Stimulated activated CD8-positive, alpha-beta memory T cell treated with anti-CD3 and anti-CD28 coated beads, Interleukin-4, amount 100 ng/mL, for 24 hours (primary cell): ENCODE results near the gene ENO1.

ENCODE experiments used
- DNase-seq: peaks from one replicate; pipeline ENCODE4 v3.0.0-alpha.2; 2020; ENCODE audit warnings: low read depth

ENO1 gene

DNA sequence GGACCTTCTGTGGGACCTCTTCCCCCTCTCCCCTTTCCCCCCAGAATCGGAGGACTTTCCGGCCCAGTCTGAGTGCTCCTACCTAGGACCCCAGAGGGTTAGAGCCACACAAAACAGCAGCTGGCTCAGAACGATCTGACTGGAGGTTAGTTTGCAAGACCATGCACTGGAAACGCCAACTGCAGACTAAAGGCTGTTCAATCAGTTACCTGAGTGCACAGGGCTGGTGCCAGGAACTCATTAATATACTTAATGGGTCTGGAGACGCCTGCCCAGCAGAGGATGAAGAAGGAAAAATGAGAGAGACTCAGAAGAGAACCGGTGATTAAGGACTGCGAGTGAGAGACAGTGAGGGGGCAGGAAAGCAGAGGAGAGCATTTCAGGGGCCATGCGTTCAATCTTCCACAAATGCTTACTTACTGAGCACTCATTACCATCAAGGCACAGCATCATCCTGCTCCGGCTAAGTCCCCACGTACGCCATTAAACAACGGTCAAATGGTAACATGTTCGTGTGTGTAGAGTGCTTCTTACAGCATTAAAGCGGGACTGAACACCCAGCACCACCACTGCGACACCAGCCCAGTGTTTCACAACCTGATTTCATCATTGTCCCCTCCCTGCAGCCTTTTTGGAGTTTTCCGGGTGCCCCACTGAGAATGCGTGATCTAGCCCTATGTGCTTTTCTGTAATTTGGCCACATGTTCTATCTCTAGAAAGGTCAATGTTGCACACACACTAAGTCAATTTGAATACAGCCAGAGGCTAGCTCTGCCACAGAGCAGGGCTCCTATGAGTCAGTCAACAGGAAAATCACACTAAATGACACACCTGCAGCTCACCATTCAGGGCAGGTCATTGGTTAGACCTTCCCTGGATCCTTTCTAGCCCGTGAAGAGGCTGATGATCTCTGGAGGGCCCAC, 7.6 kb downstream of the ENO1 start:
- no peak for DNase-seq

DNA sequence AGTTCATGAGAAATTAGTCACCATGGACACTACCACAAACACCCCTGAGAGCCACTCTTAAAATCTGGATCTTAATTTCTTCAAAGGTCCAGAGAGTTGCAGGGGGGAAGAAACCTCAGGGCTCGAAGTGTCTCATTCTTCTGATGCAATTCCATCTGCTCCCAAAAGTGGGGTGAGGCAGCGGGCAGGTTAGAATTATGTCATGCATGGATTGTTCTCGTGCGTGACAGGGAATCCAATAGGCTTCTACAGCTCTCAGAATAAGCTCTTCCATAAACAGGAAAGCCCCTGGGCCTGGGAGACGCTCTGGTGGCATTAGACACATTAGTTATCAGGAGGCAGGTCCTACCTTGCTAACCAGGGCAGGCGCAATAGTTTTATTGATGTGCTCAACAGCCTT, 8.4 kb downstream of the ENO1 start:
- no peak for DNase-seq

DNA sequence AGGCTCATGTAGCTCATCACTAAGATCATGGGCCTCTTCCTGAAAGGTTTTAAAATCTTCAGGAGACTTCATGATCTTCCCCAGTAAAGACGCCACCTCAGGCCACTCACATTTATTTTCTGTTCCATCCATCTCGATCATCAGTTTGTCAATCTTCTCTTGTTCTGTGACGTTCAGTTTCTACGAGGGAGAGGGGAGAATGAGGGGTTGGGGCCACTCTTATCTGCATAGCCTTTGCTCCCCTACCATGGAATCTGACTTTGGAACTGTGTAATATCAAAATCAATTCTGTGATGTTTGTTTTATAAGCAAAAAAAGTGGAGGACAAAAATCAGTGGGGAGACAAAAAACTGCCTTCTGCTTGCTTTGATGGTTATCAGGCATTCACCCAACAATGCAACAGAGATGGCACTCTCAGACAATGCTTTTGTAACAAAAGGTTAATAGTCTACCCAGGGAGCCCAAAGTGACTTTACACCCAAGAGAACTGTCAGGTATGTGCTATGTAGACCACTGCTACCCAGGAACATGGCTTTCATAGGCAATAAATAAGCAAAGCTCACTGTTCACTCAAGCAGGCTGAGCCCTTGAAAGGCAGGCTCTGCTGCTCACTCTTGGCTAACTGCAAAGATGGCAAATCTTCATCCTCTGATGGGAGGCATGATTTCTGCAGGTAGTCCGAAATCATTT, 10.5 kb downstream of the ENO1 start:
- DNase-seq = no peak

DNA sequence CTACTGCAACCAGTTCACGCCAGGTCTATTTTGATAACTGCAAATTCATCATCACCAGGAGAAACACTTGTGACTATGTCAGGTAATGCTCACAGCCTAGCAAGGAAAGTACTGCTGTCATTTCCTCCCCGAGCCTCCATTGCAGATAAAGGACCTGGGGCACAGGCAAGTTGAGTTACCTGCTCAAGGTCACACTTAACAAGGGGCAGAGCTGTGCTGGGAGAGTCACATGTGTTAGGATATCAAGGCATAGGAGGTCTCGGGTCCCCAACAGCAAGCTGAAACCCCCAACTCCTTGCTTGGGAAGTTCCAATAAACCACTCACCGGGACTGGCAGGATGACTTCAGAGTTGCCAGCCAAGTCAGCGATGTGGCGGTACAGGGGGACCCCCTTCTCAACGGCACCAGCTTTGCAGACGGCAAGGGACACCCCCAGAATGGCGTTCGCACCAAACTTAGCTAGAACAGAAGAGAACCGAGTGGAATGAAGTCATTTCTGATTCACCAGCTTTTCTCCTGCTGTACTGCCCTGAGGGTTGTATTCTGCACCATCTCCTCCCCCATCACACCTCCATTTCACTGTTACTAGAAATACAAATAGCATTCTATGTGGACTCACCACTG, 11.6 kb downstream of the ENO1 start:
- no peak for DNase-seq

DNA sequence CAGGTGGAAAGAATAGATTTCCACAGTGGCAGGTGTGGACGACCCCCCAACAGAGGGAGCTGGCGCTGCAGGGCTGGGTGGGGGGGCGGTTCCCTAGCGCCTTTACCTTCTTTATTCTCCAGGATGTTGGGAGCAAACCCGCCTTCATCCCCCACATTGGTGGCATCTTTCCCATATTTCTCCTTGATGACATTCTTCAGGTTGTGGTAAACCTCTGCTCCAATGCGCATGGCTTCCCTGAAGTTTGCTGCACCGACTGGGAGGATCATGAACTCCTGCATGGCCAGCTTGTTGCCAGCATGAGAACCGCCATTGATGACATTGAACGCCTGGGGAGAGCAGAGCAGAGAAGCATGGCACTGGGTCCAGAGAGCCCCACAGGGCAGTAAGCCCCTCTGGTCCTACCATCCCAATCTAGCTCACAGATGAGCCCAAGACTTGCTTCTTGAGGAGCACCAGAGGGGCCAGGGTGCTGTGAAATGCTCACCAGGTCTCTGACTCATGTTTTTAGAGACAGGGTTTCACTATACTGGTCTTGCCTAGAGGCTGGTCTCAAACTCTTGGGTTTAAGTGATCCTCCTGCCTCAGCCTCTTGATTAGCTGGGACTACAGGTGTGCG, 12.2 kb downstream of the ENO1 start:
- DNase-seq = no peak

DNA sequence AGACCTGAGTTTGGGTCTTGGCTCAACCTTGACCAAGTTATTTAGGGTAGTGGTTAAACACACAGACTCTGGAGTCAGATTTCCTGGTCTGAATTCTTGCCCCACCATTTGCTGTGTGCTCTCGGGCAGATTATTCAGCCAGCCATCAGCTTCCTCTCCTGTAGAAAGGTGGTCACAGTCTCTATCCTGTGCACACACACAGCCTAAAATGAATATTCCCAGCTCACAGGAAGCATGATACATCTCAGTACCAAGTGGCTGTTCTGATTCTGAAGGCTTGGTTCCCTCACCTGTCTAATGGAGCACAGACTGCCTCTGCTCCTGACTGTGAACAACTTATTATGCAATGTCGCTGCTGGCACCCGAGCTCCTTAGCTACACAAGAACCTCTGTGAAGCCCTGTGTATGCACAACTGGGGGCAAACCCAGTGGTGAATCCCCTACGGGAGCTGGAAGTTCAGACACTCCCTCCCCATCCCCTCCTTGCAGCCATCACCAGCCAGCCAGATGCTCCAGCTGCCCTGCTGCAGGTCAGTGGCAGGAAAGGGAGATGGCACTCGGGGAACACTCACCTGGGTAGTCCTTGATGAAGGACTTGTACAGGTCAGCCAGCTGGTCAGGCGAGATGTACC, 13.7 kb downstream of the ENO1 start:
- DNase-seq = no peak

DNA sequence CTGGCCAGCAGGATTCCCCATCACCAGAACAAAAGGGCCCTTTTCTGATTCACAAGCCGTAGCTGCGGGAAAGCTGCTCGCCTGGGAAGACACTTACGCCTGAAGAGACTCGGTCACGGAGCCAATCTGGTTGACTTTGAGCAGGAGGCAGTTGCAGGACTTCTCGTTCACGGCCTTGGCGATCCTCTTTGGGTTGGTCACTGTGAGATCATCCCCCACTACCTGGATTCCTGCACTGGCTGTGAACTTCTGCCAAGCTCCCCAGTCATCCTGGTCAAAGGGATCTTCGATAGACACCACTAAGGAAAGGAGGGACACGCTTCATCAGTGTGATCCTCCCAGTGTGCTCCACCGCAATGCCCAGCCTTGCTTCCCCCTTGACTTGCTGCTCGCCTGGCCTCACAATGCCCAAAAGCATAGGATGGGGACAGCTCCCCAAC, 14.7 kb downstream of the ENO1 start:
- DNase-seq = no peak

DNA sequence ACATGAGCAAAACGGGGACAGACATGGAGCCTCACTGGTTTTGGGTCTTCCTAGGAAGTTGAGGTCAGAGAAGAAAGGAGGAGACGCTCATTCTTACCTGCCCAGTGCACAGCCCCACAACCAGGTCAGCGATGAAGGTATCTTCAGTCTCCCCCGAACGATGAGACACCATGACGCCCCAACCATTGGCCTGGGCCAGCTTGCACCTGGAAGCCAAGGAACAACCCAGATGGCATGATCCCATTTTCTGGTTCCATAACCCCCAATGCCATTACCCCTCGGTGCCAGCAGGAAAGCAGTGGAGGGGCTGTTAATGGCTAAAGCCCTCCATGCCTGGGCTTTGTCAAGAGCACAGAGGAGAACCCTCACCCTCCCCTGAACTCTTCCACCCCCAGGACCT, 15.3 kb downstream of the ENO1 start:
- DNase-seq = no peak

DNA sequence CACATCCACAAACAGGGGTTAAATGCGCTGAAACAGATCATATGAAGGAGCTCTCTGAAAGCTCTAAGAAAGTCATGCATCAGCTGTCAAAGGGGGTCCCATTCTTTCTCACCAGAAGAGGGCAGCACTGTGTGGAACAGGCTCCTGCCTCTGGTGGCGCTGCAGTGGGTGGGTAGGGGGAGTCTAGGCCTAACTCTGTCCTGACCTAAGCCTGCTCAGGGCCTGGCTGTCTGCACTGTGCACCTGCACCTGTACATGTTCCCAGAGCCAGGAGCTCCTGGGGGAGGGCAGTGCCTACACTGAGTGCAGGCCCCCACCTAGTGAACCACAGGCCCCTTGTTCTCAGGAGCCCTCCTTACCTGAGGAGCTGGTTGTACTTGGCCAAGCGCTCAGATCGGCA, 16.0 kb downstream of the ENO1 start:
- peak; percentile 33 for DNase-seq

DNA sequence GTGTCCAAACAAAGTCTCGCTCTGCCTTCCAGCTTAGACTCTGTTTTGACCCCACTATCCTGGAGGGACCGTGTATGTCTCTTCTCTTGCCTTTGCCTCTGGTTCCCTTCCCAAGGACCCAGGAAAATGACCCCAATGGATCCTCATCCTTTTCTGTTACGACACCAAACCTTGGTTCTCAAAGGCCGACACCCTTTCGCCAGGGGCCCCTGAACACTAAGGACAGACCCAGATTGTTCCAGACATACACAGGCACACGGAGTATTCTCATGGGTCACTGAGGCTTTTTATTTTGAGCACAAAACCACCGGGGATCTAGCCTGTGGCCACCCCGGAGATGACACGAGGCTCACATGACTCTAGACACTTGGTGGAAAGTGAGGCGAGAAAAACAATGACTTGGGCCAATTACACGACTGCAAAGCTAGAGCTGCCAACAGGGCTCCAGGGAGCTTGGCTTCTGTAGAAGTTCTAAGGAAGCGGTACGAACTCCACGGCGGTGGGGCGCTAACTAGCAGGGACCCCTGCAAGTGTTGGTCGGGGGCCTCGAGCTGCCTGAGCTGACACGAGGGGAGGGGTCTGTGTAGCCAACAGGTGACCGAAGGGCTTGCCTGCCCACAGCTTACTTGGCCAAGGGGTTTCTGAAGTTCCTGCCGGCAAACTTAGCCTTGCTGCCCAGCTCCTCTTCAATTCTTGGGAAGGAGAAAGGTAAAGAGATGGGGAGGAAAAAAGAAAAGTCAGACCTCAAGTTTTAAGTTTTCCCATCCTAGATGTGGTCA, 17.6 kb downstream of the ENO1 start:
- no peak for DNase-seq

DNA sequence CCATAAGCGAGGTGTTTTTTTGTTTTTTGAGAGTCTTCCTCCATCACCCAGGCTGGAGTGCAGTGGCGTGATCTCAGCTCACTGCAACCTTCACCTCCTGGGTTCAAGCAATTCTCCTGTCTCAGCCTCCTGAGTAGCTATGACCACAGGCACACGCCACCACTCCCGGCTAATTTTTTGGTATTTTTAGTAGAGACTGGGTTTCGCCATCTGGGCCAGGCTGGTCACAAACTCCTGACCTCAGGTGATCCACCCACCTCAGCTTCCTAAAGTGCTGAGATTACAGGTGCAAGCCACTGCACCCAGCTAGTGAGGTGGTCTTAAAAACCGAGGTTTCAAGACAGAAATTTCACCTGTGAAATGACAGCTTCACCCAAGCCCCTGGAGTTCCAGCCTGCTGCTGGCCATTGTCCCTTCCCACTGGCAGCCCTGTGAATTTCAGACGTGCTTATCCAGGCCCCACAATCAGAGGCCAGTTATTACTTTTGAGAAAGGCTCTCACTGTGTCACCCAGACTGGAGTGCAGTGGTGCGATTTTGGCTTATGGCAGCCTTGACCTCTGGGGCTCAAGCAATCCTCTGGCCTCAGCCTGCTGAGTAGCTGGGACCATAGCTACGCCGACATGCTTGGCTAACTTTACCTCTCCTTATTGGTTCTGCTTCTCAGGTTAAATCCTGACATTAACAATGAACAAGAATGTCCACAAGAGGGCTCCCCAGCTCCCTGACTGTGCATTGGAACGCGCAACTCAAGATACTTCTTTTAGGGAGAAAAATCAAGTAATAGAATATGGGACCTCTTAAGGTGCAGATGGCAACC, 19.4 kb downstream of the ENO1 start:
- DNase-seq = no peak

DNA sequence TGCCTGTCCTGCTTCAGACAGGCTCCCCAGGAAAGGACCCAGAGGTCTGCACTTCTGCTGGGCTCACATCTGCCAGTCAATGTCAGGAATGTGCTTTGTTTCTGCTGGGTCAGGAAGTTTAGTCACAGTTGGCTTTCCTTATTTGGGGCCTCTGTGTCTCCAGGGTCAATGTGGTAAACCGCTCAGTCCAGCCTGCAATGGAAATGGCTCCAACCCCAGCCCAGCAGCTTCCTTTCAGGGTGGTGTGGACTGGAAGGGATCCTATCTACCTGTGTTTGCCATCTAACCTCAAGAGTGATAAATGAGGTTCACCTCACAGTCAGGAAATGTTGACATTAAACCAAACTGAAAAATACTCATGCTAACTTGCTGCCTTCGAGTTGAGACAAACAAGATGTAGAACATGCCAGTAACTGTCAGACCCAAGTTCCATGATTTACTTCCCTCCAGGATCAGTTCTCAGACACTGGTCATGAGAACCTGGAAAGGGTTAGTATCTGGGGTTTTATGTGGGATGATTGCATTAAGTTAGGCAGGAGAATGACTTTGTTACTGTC, 20.3 kb downstream of the ENO1 start:
- no peak for DNase-seq

DNA sequence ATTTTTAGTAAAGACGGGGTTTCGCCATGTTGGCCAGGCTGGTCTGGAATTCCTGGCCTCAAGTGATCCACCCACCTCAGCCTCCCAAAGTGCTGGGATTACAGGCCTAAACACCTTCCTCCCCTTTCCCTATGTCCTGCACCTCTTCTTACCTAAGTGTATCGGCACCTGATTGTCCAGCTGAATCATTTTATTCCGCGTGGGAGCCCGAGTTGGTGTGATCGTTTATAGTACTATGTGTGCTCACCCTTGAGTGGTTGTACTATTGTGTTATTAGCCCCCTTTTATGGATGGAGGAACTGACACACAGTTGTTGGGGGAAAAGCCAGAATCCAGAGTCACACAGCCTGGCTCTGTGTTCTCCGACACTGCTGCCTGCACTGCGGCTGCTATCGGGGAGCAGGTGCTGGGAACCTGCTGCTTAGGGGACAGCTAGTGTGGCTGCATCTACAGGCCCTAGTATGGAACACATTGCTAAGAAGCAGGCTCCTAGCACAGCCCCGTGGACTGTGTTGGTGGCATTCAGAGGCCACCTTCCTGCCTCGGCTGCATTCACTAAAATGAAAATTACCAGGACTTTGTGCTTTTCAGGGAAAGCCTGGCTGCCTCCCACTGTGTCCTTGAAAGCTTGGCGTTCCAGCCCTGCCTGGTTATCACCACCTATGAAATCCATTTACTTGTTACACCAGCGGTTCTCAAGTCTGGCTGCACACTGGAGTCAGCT, 21.6 kb downstream of the ENO1 start:
- no peak for DNase-seq

DNA sequence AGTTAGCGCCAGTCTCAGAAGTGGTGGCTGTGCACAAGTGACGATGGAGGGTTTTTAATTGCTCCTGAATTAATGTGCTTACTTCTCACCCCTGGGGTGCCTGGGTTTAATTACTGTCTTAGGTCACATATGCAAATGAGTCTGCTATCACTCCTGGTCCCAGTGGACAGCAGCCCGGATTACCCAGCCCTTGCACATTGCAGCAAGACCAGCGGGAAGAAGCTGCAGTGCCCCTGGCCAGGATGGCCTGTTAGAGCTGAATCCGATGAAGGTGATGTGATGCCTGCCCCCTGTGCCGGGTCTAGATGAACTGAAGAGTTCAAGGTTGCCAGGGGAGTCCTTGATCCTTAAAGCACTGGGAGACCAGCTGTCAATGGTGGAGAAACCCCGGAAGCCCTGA, 24.2 kb downstream of the ENO1 start:
- DNase-seq = no peak

DNA sequence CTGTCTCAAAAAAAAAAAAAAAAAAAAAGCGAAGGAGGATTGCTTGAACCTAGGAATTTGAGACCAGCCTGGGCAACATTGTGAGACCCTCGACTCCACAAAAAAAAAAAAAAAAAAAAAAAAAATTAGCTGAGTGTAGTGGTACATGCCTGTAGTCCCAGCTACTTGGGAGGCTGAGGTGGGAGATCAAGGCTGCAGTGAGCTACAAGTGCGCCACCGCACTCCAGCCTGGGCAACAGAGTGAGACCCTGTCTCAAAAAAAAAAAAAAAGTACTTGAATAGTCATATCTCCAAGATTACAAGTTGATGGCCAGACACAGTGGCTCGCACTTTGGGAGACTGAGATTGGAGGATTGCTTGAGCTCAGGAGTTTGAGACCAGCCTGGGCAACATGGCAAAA, 27.4 kb downstream of the ENO1 start:
- DNase-seq = no peak

DNA sequence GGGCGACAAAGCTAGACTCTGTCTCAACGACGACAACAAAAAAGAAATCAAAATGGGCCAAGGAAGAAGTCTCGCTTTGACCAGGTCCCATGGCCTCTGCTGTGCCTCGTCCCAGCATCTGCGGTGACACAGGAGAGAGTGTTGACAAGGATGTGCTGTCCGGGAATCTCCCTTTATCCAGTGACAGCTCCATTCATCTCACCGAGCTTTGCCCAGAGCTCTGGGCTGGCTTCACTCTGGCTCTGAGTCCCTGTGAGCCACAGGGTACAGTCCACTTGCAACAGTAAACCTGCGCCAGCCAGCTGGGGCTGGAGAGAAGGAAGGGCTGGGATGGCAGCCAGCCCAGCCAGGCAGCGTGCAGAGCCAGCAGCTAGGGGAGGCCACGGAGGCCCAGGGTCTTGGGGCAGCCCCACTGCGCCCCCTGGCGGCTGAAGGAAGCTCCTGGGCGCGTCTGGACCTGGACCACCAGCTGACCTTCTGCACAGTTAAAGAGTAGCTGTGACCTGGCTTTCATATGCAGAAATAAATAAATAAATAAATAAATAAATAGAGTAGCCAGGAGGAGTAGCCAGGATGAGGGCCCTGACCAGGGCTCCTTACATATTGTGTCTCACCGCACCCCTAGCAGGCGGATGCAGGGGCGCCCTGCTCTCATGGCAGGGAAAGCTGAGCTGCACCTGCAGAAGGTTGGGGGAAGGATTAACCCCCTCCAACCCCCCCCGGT, 29.7 kb downstream of the ENO1 start:
- peak; percentile 68 for DNase-seq

DNA sequence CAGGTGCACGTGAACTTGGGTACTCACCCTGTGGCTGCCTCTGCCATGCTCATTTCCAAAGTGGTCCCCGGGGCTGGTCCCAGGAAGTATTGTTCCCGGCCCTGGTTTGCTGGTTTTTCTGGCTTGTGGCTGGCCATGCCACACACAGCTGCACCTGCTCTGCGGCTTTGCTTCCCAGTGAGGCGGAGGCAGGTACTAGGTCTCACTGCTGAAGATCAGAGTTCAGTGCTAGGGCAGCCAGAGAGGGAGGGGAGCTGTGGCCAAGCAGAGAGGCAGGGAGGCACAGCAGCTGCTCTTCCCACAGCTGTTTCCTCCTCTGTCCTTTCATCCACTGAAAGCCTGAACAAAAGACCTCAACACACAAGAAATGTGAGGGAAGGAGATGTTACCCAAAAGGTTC, 30.5 kb downstream of the ENO1 start:
- no peak for DNase-seq

DNA sequence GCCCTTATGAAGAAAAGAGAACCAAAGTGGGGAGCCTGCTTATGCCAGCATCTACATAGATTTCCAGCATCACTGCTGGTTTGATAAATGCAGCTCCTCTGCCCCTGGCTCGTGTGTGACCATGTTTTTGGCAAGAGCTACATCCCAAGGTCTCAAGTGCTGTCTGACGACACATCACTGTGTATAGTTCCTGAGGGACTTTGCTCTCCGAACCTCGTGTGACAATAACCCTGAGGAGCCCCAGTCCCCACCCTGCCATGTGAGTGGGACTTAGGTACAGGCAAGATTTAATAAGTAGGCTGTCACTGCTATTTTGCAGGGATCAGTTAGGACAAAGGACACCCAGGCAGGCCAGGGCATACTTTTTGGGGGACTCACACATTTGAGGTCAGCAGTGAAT, 32.2 kb downstream of the ENO1 start:
- DNase-seq = no peak
